HG03571 (cell line): ENCODE data around the gene SLMAP.
"Not testable (repeated sequence)": the region's sequence is repeated elsewhere in the genome, so short reads cannot be mapped to it uniquely, and the experiment has no call there.

Experiments used
- ATAC-seq: cut with Tn5 transposase; IDR thresholded peaks from one replicate; pipeline ENCODE4 v1.9.1; 2021; ENCODE audit not compliant: unreplicated experiment

Gene SLMAP

GRCh38 chr3:57788624-57789018 lies 32.5 kb downstream of the SLMAP start:
- no peak for ATAC-seq

- ATAC-seq = no peak
Observed at GRCh38 chr3:57791245-57791644, 35.1 kb downstream of the SLMAP start.

- ATAC-seq = no peak
Observed at GRCh38 chr3:57792198-57792597, 36.1 kb downstream of the SLMAP start.

- ATAC-seq = no peak
Observed at GRCh38 chr3:57793737-57794187, 37.7 kb downstream of the SLMAP start.

GRCh38 chr3:57794501-57794900 lies 38.4 kb downstream of the SLMAP start:
- no peak for ATAC-seq

GRCh38 chr3:57794951-57795350 lies 38.8 kb downstream of the SLMAP start:
- ATAC-seq = no peak

GRCh38 chr3:57796261-57796660 lies 40.2 kb downstream of the SLMAP start:
- ATAC-seq = no peak

- ATAC-seq = no peak
Observed at GRCh38 chr3:57797701-57798487, 41.8 kb downstream of the SLMAP start.

GRCh38 chr3:57803647-57804081 lies 47.6 kb downstream of the SLMAP start:
- ATAC-seq = no peak

GRCh38 chr3:57805266-57805665 lies 49.2 kb downstream of the SLMAP start:
- no peak for ATAC-seq

GRCh38 chr3:57805674-57806073 lies 49.6 kb downstream of the SLMAP start:
- no peak for ATAC-seq

- ATAC-seq = not testable (repeated sequence)
Observed at GRCh38 chr3:57806195-57806594, 50.1 kb downstream of the SLMAP start.

GRCh38 chr3:57808961-57809608 lies 53.0 kb downstream of the SLMAP start:
- no peak for ATAC-seq

- no peak for ATAC-seq
Observed at GRCh38 chr3:57809609-57809968, 53.5 kb downstream of the SLMAP start.

- ATAC-seq = no peak
Observed at GRCh38 chr3:57810048-57810447, 53.9 kb downstream of the SLMAP start.

- ATAC-seq = no peak
Observed at GRCh38 chr3:57810471-57811137, 54.5 kb downstream of the SLMAP start.

GRCh38 chr3:57815036-57815435 lies 58.9 kb downstream of the SLMAP start:
- no peak for ATAC-seq

- ATAC-seq = no peak
Observed at GRCh38 chr3:57816471-57817095, 60.5 kb downstream of the SLMAP start.

GRCh38 chr3:57818772-57819171 lies 62.7 kb downstream of the SLMAP start:
- ATAC-seq = no peak

GRCh38 chr3:57820479-57820878 lies 64.4 kb downstream of the SLMAP start:
- no peak for ATAC-seq

GRCh38 chr3:57821765-57822164 lies 65.7 kb downstream of the SLMAP start:
- ATAC-seq = no peak

GRCh38 chr3:57822686-57823085 lies 66.6 kb downstream of the SLMAP start:
- no peak for ATAC-seq
